IMR-90 (cell line): Measurements from ENCODE around the gene PTPN4. TPM values are rescaled to one million over a fixed set of nuclear protein-coding genes. Genes with fewer than 3 reads are reported as not detected.

ENCODE experiments used
- ATAC-seq: fragments of 200-7000 bp; cut with Tn5 transposase; 2 replicates; pipeline ENCODE4 v1.9.1; 2020; ENCODE audit warnings: low read depth, mild to moderate bottlenecking, moderate library complexity
- BruUV-seq: library from RNA; stranded (reverse); fragments of 400-500 nt; replicated peaks from 2 replicates; lab custom pipeline; 2021; lab: Mats Ljungman, UMichigan
- CTCF ChIA-PET: fragments of 300-600 bp; formaldehyde crosslinking; extraction: SDS; loops from one replicate; lab custom pipeline; 2021; ENCODE audit warnings: antibody characterized with exemption; lab: Yijun Ruan, JAX
- POLR2A ChIA-PET: fragments of 300-600 bp; sonication (Branson Sonifier 250); formaldehyde crosslinking; loops from one replicate; lab custom pipeline; 2022; ENCODE audit warnings: antibody characterized with exemption; ENCODE audit not compliant: unreplicated experiment; lab: Charles Lee
- DNase-seq: peaks from one replicate; pipeline ENCODE4 v3.0.0; 2013
- H2AFZ ChIP-seq: replicated peaks from 2 replicates; pipeline ENCODE3; 2013; ENCODE audit warnings: low read length, mild to moderate bottlenecking; ENCODE audit not compliant: poor library complexity
- H2AK5ac ChIP-seq: 2 replicates; pipeline ENCODE4 v1.6.1; 2013; ENCODE audit warnings: low read depth, low read length, inconsistent platforms
- H2AK9ac ChIP-seq: replicated peaks from 2 replicates; pipeline ENCODE3; 2013; ENCODE audit warnings: mild to moderate bottlenecking, low read depth, low read length, moderate library complexity; ENCODE audit not compliant: poor library complexity
- H2BK120ac ChIP-seq: 2 replicates; pipeline ENCODE4 v1.6.1; 2013; ENCODE audit warnings: low read depth, low read length, inconsistent platforms
- H2BK15ac ChIP-seq: 3 replicates; pipeline ENCODE4 v1.6.1; 2013; ENCODE audit warnings: low read depth, low read length, inconsistent platforms
- H2BK20ac ChIP-seq: 2 replicates; pipeline ENCODE4 v1.6.1; 2013; ENCODE audit warnings: low read depth, mild to moderate bottlenecking, inconsistent platforms, low read length, moderate library complexity
- H2BK5ac ChIP-seq: 2 replicates; pipeline ENCODE4 v1.6.1; 2013; ENCODE audit warnings: mild to moderate bottlenecking, low read depth, low read length, inconsistent platforms; ENCODE audit not compliant: poor library complexity, severe bottlenecking
- H3K14ac ChIP-seq: replicated peaks from 2 replicates; pipeline ENCODE4 v1.6.1; 2013; ENCODE audit warnings: low read depth, low read length, inconsistent platforms
- H3K18ac ChIP-seq: 2 replicates; pipeline ENCODE4 v1.6.1; 2013; ENCODE audit warnings: low read depth, low read length, control low read depth
- H3K23ac ChIP-seq: 2 replicates; pipeline ENCODE4 v1.6.1; 2013; ENCODE audit warnings: low read depth, low read length, inconsistent platforms
- H3K27ac ChIP-seq: 2 replicates; pipeline ENCODE4 v1.5.1; 2013; ENCODE audit warnings: mild to moderate bottlenecking, control low read depth, low read length; ENCODE audit not compliant: insufficient read depth
- H3K27me3 ChIP-seq: 2 replicates; pipeline ENCODE4 v1.6.1; 2013; ENCODE audit warnings: low read length; ENCODE audit not compliant: control insufficient read depth, insufficient read depth
- H3K36me3 ChIP-seq: 2 replicates; pipeline ENCODE4 v1.6.1; 2013; ENCODE audit warnings: low read length, mixed read lengths; ENCODE audit not compliant: control insufficient read depth, insufficient read depth
- H3K4ac ChIP-seq: 2 replicates; pipeline ENCODE4 v1.6.1; 2013; ENCODE audit warnings: low read depth, low read length, inconsistent platforms
- H3K4me1 ChIP-seq: 2 replicates; pipeline ENCODE4 v1.6.1; 2013; ENCODE audit warnings: low read length, mixed read lengths; ENCODE audit not compliant: control insufficient read depth, insufficient read depth
- H3K4me2 ChIP-seq: 2 replicates; pipeline ENCODE4 v1.6.1; 2013; ENCODE audit warnings: low read depth, mild to moderate bottlenecking, control low read depth, low read length, moderate library complexity
- H3K4me3 ChIP-seq: 2 replicates; pipeline ENCODE4 v1.5.1; 2013; ENCODE audit warnings: low read depth, mild to moderate bottlenecking, control low read depth, low read length, moderate library complexity; ENCODE audit not compliant: insufficient read depth
- H3K56ac ChIP-seq: 2 replicates; pipeline ENCODE4 v1.6.1; 2013; ENCODE audit warnings: low read length, inconsistent platforms; ENCODE audit not compliant: insufficient read depth; ENCODE audit errors: extremely low read depth
- H3K79me1 ChIP-seq, 2 experiments: 2 replicates each; pipeline ENCODE4 v1.6.1; 2013; ENCODE audit warnings: low read length in 2 of 2, inconsistent platforms in 1 of 2, low read depth in 1 of 2
- H3K9ac ChIP-seq: 2 replicates; pipeline ENCODE4 v1.6.1; 2013; ENCODE audit warnings: low read depth, low read length, control low read depth
- H3K9me1 ChIP-seq: 2 replicates; pipeline ENCODE4 v1.6.1; 2013; ENCODE audit warnings: low read length, inconsistent platforms; ENCODE audit not compliant: insufficient read depth
- H3K9me3 ChIP-seq: 2 replicates; pipeline ENCODE4 v1.6.1; 2013; ENCODE audit warnings: low read length; ENCODE audit not compliant: control insufficient read depth, insufficient read depth
- H4K20me1 ChIP-seq: 2 replicates; pipeline ENCODE4 v1.6.1; 2013; ENCODE audit warnings: low read length, inconsistent platforms; ENCODE audit not compliant: insufficient read depth
- H4K5ac ChIP-seq: 2 replicates; pipeline ENCODE4 v1.6.1; 2013; ENCODE audit warnings: mild to moderate bottlenecking, low read depth, low read length, control low read depth
- H4K8ac ChIP-seq, 2 experiments: 2 replicates each; pipeline ENCODE4 v1.6.1; 2013; ENCODE audit warnings: low read depth in 2 of 2, low read length in 2 of 2, control low read depth in 1 of 2, inconsistent platforms in 1 of 2
- H4K91ac ChIP-seq: 2 replicates; pipeline ENCODE4 v1.6.1; 2013; ENCODE audit warnings: low read depth, low read length, inconsistent platforms; ENCODE audit not compliant: insufficient read depth
- BHLHE40 ChIP-seq: fragments of 150-350 bp; IDR thresholded peaks from 2 replicates; pipeline ENCODE4 v1.6.1; 2016; ENCODE audit warnings: mild to moderate bottlenecking, low read depth, low read length
- CHD1 ChIP-seq: IDR thresholded peaks from 2 replicates; pipeline ENCODE4 v1.6.1; 2012; ENCODE audit warnings: low read depth, low read length, improper control_type of control experiment
- CTCF ChIP-seq: conservative IDR thresholded peaks from 2 replicates; pipeline ENCODE4 v1.5.1; 2012; ENCODE audit warnings: mild to moderate bottlenecking, low read depth, low read length, improper control_type of control experiment
- MAFK ChIP-seq: IDR thresholded peaks from 2 replicates; pipeline ENCODE4 v1.6.1; 2012; ENCODE audit warnings: low read depth, low read length, improper control_type of control experiment
- MXI1 ChIP-seq: IDR thresholded peaks from 2 replicates; pipeline ENCODE4 v1.6.1; 2012; ENCODE audit warnings: low read depth, mild to moderate bottlenecking, low read length, moderate library complexity, borderline replicate concordance
- NFE2L2 ChIP-seq: fragments of 150-350 bp; IDR thresholded peaks from 2 replicates; pipeline ENCODE4 v1.6.1; 2016; ENCODE audit warnings: low read depth, mild to moderate bottlenecking, low read length
- RCOR1 ChIP-seq: IDR thresholded peaks from 2 replicates; pipeline ENCODE4 v1.6.1; 2012; ENCODE audit warnings: mild to moderate bottlenecking, low read length, improper control_type of control experiment; ENCODE audit not compliant: insufficient replicate concordance
- USF2 ChIP-seq: fragments of 150-350 bp; IDR thresholded peaks from 2 replicates; pipeline ENCODE4 v1.6.1; 2017; ENCODE audit warnings: mild to moderate bottlenecking, antibody characterized with exemption, low read length, low read depth
- WGBS, 2 experiments: methylation state at CpG; one replicate each; pipeline versions ENCODE4 v1.1.5 to v1.1.7; 2013; ENCODE audit warnings: missing lambda C conversion rate in 2 of 2; ENCODE audit not compliant: insufficient read length in 1 of 2; ENCODE audit errors: extremely low coverage in 2 of 2; 5-methylcytosine and 5-hydroxymethylcytosine counted together
- dilution Hi-C: fragments of 300-500 bp; cut with HindIII; formaldehyde crosslinking; loops from one replicate; pipeline ENCODE4 v1.14.3; 2018; ENCODE audit warnings: low sequenced_read_pairs; ENCODE audit not compliant: unreplicated experiment
- in situ Hi-C: fragments of 300-500 bp; cut with MboI; formaldehyde crosslinking; loops from 3 replicates; pipeline ENCODE4 v1.14.3; 2019; ENCODE audit warnings: low sequenced_read_pairs, inconsistent platforms, mixed read lengths
- intact Hi-C: fragments of 100-400 bp; cut with micrococcal nuclease; formaldehyde crosslinking; loops from 2 replicates; pipeline ENCODE4 v1.10.0; 2022
- polyA plus RNA-seq, 3 experiments: library from polyadenylated mRNA; depleted of rRNA; stranded (reverse); fragments of >200 nt; gene quantifications; 2 replicates each; pipeline ENCODE4 v1.2.3, GENCODE V29; 2012; ENCODE audit warnings: low replicate concordance in 1 of 3
- total RNA-seq: library from RNA; depleted of rRNA; stranded (reverse); fragments of >200 nt; gene quantifications from 2 replicates; pipeline ENCODE4 v1.2.3, GENCODE V29; 2012

The PTPN4 gene
- total and polyA plus RNA-seq, 2 of the 4 experiments (the other 2 are of a cell fraction): 2.9 to 19.2 TPM

- intact Hi-C loops: no loop called here
- no peaks in the 10 kb centered on the region for H3K27me3 ChIP-seq
These were observed 173.1 kb downstream of the PTPN4 start for GRCh38 chr2:119932809-119933208.

More at GRCh38 chr2:119932809-119933208, 173.1 kb downstream of the PTPN4 start:
- no peaks in the 10 kb centered on the region; the same call in 1 of the 2 replicates for H3K36me3 ChIP-seq
- H3K9ac ChIP-seq: no peak overlapping the region
- no CpG with 5 or more reads among the region's 2 CpGs for whole genome bisulfite sequencing, 2 experiments
- no peak overlapping the region for H2AK5ac ChIP-seq
- no peak overlapping the region for H2BK5ac ChIP-seq
- H3K56ac ChIP-seq: no peak overlapping the region
- dilution Hi-C loops: no loop called here
- BruUV-seq: no TSS peak
- no peak overlapping the region for H3K18ac ChIP-seq
- in situ Hi-C loops: no loop called here
- no peak overlapping the region for H4K8ac ChIP-seq
- H2BK20ac ChIP-seq: no peak overlapping the region
- no peak overlapping the region for H2BK120ac ChIP-seq
- H2AK9ac ChIP-seq: no peak overlapping the region
- H4K5ac ChIP-seq: no peak overlapping the region
- no peak overlapping the region for H3K27ac ChIP-seq
- H3K4me1 ChIP-seq: no peaks in the 10 kb centered on the region
- TF ChIP-seq MAFK (no peak), BHLHE40 (no peak), MXI1 (no peak), NFE2L2 (no peak), CHD1 (no peak), USF2 (no peak), CTCF (no peak), RCOR1 (no peak)
- DNase-seq: no peak
- H4K91ac ChIP-seq: no peak overlapping the region
- H3K79me1 ChIP-seq: no peaks in the 10 kb centered on the region
- no peak overlapping the region for H3K4ac ChIP-seq
- no peak overlapping the region for H2BK15ac ChIP-seq
- CTCF ChIA-PET: interaction anchor here (0.5 to 0.6 kb wide), 2 partner anchors 111 to 242 kb away, joined by 3 read pairs; no protein-coding TSS in a partner anchor
- H4K20me1 ChIP-seq: no peaks in the 10 kb centered on the region
- H3K4me3 ChIP-seq: no peak overlapping the region
- no peak overlapping the region for H3K23ac ChIP-seq
- H3K14ac ChIP-seq: no peak overlapping the region
- no peaks in the 10 kb centered on the region for H3K9me1 ChIP-seq
- POLR2A ChIA-PET: no interaction called here
- no peak for ATAC-seq
- H2AFZ ChIP-seq: no peak overlapping the region
- H3K4me2 ChIP-seq: no peak overlapping the region
- H3K9me3 ChIP-seq: no peaks in the 10 kb centered on the region
